Cortex of kidney (tissue), 1 donor: ENCODE measurements around the gene MAPK1.
"Not testable (repeated sequence)": the region's sequence is repeated elsewhere in the genome, so short reads cannot be mapped to it uniquely, and the experiment has no call there.

Experiments
- DNase-seq: peaks from one replicate; lab custom pipeline; 2025; lab: John Stamatoyannopoulos, UW

The MAPK1 gene

DNA sequence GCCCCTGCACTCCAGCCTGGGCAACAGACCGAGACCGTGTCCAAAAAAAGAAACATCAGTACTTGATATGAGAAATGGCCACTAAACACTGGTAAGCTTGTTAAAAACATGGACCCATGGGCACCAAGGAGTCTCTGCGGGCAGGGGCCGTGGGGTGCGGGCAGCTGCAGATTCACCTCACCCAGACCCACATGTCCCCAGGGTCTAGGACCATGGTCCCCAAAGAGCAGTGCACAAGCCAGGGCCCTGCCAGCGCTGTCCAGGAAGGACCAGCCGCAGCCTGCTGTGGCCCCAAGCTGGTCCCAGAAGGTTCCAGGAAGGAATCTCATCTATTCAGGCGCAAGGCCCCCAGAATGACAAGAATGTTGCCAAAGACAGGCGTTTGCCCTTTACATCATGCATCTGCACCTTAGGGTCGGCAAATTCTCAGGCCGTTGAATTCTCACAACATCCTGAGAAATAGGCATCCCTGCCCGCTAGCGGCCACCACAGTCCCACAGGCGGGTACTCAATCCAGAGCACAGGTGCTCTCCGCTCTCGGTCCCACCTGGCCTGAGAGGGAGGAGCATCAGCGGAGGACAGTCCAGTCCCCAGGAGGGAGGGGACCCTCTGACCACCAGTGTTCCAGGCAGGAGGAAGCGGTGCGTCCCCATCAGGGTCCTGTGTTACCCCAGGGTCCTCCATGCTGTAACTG lies 141.3 kb downstream of the MAPK1 start:
- DNase-seq: no peak

GRCh38 chr22:21724496-21724895 lies 142.9 kb downstream of the MAPK1 start:
- DNase-seq: not testable (repeated sequence)

DNA sequence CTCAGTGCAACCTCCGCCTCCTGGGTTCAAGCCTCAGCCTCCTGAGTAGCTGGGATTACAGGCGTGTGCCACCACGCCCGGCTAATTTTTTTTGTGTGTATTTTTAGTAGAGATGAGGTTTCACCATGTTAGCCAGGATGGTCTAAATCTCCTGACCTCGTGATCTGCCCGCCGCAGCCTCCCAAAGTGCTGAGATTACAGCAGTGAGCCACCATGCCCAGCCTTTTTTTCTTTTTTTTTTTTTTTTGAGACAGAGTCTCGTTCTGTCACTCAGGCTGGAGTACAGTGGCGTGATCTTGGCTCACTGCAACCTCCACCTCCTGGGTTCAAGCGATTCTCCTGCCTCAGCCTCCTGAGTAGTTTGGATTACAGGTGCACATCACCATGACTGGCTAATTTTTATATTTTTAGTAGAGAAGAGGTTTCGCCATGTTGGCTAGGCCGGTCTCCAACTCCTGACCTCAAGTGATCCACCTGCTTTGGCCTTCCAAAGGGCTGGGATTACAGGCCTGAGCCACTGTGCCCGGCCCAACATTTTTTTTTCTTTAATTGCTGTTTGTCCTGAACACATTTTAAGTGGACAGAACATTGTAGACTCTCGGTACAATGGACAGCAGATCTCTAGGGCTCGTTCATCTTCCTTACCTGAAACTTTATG lies 146.1 kb downstream of the MAPK1 start:
- DNase-seq: not testable (repeated sequence)

- DNase-seq: not testable (repeated sequence)
These were observed 147.1 kb downstream of the MAPK1 start for GRCh38 chr22:21720191-21720859.

DNA sequence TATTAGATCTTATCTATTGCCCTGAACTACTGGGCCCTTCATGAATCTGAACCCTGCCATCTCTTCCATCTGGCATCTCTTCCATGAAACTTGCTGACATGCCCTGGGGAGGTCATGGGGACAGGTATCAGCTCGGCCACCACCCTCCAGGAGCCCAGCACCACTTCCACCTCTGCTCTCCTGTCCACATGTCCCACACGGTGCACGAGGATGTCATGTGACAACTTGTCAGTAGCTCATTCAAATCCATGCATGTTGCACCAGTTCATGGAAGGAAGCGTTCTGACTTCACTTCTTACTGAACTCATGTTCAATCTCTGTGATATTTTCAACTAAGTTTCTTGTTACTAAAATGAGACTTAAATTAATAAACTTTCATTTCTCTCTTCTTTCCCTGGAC lies 148.4 kb downstream of the MAPK1 start:
- no peak for DNase-seq

- DNase-seq: no peak
These were observed 148.9 kb downstream of the MAPK1 start for GRCh38 chr22:21718499-21718898.

GRCh38 chr22:21716395-21717122 lies 150.9 kb downstream of the MAPK1 start:
- DNase-seq: not testable (repeated sequence)

- no peak for DNase-seq
These were observed 152.7 kb downstream of the MAPK1 start for GRCh38 chr22:21714786-21715185.

DNA sequence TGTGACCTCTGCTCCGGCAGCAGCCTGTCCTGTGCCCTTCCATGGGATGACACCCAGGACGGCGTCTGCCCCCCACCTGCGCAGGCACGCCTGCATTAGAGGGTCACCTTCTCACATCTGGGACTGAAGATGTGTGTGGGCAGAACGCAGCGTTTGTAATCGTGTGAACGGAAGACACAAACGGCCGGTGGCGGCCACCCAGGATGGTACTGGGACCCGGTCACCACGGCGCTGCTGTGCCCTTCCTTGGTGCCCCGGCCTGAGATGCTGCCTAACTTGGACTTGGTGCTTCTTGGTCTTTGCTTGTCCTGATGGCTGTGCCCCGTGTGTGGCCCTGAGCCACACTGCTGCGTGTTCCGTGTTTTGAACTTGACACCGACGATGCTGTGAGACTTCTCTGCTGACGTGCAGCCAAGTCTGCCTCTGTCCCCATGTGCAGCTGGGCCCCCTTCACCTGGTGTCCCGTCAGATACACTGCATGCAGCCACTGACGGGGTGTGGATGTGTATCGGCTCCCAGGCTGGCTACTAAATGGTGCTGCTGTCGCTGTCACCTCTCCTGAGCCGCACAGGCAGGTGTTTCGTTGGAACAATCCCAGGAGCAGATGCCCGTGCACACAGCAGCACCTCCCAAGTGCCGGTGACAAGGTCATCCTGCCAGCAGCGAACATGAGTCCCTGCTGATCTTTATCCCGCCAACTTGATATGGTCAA lies 153.2 kb downstream of the MAPK1 start:
- DNase-seq: no peak

- DNase-seq: no peak
These were observed 153.9 kb downstream of the MAPK1 start for GRCh38 chr22:21713428-21714058.

- DNase-seq: no peak
These were observed 154.6 kb downstream of the MAPK1 start for GRCh38 chr22:21712751-21713427.

- no peak for DNase-seq
These were observed 155.6 kb downstream of the MAPK1 start for GRCh38 chr22:21711851-21712250.

- no peak for DNase-seq
These were observed 157.3 kb downstream of the MAPK1 start for GRCh38 chr22:21710156-21710555.

- no peak for DNase-seq
These were observed 157.8 kb downstream of the MAPK1 start for GRCh38 chr22:21709688-21710087.

GRCh38 chr22:21708960-21709359 lies 158.5 kb downstream of the MAPK1 start:
- DNase-seq: no peak

- no peak for DNase-seq
These were observed 159.8 kb downstream of the MAPK1 start for GRCh38 chr22:21707677-21708076.
